Measurements from ENCODE around the gene MYT1. TPM values are rescaled to one million over a fixed set of nuclear protein-coding genes. Genes with fewer than 3 reads are reported as not detected.

The MYT1 gene
- total and polyA plus RNA-seq, 2 of the 8 experiments (the other 6 are each of a cell fraction or from before 2014, with no cell fraction given) = 0.63 to 2.0 TPM

DNA sequence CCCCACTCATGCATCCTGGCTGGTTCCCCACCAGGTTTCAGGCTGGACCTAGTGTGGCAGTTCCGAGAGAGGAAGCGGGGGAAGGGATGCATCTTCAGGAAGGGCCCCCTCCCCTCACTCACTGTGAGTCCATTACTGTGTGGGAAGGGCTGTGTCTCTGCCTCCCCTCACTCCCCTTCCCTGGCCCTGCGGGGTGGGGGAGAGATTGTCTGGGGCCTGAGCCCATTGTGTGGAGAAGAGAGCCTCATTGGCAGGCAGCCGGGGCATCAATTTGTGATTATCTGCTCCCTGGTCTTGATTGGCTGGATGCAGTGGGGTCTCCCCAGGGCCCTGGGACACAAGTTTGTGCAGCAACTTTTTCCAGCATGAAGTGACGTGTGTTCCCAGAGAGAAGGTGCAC lies 4.1 kb upstream of the MYT1 start (continued):
- TF ChIP-seq, protein P1, sequence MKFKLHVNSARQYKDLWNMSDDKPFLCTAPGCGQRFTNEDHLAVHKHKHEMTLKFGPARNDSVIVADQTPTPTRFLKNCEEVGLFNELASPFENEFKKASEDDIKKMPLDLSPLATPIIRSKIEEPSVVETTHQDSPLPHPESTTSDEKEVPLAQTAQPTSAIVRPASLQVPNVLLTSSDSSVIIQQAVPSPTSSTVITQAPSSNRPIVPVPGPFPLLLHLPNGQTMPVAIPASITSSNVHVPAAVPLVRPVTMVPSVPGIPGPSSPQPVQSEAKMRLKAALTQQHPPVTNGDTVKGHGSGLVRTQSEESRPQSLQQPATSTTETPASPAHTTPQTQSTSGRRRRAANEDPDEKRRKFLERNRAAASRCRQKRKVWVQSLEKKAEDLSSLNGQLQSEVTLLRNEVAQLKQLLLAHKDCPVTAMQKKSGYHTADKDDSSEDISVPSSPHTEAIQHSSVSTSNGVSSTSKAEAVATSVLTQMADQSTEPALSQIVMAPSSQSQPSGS (IDR thresholded peaks at IDR 0.05; ENCODE audit: low read length) = no peak
- TF ChIP-seq TAF7 (optimal IDR thresholded peaks at IDR 0.05; ENCODE audit: borderline replicate concordance, low read depth, low read length) = no peak
- TF ChIP-seq, protein P2, sequence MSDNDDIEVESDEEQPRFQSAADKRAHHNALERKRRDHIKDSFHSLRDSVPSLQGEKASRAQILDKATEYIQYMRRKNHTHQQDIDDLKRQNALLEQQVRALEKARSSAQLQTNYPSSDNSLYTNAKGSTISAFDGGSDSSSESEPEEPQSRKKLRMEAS (IDR thresholded peaks at IDR 0.05) = no peak
- TF ChIP-seq, protein P3, sequence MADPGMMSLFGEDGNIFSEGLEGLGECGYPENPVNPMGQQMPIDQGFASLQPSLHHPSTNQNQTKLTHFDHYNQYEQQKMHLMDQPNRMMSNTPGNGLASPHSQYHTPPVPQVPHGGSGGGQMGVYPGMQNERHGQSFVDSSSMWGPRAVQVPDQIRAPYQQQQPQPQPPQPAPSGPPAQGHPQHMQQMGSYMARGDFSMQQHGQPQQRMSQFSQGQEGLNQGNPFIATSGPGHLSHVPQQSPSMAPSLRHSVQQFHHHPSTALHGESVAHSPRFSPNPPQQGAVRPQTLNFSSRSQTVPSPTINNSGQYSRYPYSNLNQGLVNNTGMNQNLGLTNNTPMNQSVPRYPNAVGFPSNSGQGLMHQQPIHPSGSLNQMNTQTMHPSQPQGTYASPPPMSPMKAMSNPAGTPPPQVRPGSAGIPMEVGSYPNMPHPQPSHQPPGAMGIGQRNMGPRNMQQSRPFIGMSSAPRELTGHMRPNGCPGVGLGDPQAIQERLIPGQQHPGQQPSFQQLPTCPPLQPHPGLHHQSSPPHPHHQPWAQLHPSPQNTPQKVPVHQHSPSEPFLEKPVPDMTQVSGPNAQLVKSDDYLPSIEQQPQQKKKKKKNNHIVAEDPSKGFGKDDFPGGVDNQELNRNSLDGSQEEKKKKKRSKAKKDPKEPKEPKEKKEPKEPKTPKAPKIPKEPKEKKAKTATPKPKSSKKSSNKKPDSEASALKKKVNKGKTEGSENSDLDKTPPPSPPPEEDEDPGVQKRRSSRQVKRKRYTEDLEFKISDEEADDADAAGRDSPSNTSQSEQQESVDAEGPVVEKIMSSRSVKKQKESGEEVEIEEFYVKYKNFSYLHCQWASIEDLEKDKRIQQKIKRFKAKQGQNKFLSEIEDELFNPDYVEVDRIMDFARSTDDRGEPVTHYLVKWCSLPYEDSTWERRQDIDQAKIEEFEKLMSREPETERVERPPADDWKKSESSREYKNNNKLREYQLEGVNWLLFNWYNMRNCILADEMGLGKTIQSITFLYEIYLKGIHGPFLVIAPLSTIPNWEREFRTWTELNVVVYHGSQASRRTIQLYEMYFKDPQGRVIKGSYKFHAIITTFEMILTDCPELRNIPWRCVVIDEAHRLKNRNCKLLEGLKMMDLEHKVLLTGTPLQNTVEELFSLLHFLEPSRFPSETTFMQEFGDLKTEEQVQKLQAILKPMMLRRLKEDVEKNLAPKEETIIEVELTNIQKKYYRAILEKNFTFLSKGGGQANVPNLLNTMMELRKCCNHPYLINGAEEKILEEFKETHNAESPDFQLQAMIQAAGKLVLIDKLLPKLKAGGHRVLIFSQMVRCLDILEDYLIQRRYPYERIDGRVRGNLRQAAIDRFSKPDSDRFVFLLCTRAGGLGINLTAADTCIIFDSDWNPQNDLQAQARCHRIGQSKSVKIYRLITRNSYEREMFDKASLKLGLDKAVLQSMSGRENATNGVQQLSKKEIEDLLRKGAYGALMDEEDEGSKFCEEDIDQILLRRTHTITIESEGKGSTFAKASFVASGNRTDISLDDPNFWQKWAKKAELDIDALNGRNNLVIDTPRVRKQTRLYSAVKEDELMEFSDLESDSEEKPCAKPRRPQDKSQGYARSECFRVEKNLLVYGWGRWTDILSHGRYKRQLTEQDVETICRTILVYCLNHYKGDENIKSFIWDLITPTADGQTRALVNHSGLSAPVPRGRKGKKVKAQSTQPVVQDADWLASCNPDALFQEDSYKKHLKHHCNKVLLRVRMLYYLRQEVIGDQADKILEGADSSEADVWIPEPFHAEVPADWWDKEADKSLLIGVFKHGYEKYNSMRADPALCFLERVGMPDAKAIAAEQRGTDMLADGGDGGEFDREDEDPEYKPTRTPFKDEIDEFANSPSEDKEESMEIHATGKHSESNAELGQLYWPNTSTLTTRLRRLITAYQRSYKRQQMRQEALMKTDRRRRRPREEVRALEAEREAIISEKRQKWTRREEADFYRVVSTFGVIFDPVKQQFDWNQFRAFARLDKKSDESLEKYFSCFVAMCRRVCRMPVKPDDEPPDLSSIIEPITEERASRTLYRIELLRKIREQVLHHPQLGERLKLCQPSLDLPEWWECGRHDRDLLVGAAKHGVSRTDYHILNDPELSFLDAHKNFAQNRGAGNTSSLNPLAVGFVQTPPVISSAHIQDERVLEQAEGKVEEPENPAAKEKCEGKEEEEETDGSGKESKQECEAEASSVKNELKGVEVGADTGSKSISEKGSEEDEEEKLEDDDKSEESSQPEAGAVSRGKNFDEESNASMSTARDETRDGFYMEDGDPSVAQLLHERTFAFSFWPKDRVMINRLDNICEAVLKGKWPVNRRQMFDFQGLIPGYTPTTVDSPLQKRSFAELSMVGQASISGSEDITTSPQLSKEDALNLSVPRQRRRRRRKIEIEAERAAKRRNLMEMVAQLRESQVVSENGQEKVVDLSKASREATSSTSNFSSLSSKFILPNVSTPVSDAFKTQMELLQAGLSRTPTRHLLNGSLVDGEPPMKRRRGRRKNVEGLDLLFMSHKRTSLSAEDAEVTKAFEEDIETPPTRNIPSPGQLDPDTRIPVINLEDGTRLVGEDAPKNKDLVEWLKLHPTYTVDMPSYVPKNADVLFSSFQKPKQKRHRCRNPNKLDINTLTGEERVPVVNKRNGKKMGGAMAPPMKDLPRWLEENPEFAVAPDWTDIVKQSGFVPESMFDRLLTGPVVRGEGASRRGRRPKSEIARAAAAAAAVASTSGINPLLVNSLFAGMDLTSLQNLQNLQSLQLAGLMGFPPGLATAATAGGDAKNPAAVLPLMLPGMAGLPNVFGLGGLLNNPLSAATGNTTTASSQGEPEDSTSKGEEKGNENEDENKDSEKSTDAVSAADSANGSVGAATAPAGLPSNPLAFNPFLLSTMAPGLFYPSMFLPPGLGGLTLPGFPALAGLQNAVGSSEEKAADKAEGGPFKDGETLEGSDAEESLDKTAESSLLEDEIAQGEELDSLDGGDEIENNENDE (IDR thresholded peaks at IDR 0.05; ENCODE audit: insufficient replicate concordance, low read length) = no peak

Data from H1 (cell line).